ENCODE measurements around the gene FFAR3.

DNA sequence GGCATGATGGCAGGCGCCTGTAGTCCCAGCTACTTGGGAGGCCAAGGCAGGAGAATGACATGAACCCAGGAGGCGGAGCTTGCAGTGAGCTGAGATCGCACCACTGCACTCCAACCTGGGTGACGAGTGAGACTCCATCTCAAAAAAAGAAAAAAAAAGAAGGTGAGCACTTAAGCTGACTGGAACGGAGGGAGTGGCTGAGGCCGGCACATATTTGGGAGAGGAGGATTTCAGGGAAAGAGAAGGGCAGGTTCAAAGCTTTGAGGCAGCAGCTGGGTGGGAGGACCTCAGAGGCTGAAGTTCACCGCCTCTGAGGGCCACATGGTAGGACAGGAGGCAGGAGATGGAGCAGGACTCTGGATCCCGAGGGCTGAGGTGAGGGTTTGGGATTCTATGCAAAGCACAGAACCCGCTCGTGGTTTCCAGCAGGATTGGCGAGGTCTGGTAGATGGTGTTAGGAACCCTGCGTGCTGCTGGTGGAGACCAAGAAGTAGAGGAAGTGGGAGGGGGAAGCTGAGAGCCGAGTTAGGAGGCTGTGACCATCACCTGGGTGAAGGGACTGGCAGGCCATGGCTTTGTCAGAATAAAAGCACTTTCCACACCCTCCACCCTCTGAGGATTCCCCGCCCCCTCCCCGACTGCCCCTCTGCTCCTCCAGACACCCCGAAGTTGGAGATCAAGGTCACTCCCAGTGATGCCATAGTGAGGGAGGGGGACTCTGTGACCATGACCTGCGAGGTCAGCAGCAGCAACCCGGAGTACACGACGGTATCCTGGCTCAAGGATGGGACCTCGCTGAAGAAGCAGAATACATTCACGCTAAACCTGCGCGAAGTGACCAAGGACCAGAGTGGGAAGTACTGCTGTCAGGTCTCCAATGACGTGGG is 20.9 kb upstream of the FFAR3 start:
- TF ChIP-seq POU5F1 (IDR thresholded peaks at IDR 0.05; ENCODE audit: borderline replicate concordance, low read depth, low read length, partially characterized antibody) (no peak), CEBPB (tag; IDR thresholded peaks at IDR 0.05) (no peak)
